A549 (cell line): ENCODE measurements around the gene ZFPM1. TPM values are rescaled to one million over a fixed set of nuclear protein-coding genes. Genes with fewer than 3 reads are reported as not detected.

Source experiments
- ATAC-seq, 2 experiments: fragments of 200-7000 bp in 1 of 2; fragments of >200 bp in 1 of 2; cut with Nextera tagmentation in 1 of 2; cut with Tn5 transposase in 1 of 2; 3 replicates each; pipeline versions ENCODE4 v1.8.0 to v1.9.1; 2018 to 2020; ENCODE audit warnings: mild to moderate bottlenecking in 1 of 2, moderate library complexity in 1 of 2
- CTCF ChIA-PET: fragments of 300-600 bp; sonication (Branson Sonifier 250); formaldehyde crosslinking; extraction: SDS; loops from one replicate; lab custom pipeline; 2021; ENCODE audit warnings: antibody characterized with exemption, inconsistent platforms; lab: Yijun Ruan, JAX
- POLR2A ChIA-PET: fragments of 350-600 bp; formaldehyde crosslinking; extraction: SDS; loops from one replicate; lab custom pipeline; 2021; ENCODE audit warnings: antibody characterized with exemption, inconsistent platforms; lab: Yijun Ruan, JAX
- DNase-seq, 2 experiments: peaks; one replicate each; pipeline versions ENCODE4 v3.0.0 to v3.0.0-alpha.2; 2011 to 2016; ENCODE audit warnings: low read depth in 1 of 2, low spot score in 1 of 2
- FAIRE-seq: peaks from 2 replicates; lab custom pipeline; 2011; peaks lifted over from hg19 to GRCh38; lab: Jason Lieb, UNC
- H3K27ac ChIP-seq, 2 experiments: fragments of >200 bp; sonication (Bioruptor Twin); formaldehyde crosslinking; 3 replicates each; pipeline ENCODE4 v1.5.1; 2016 to 2017
- H3K4me1 ChIP-seq: fragments of >200 bp; sonication (Bioruptor Twin); formaldehyde crosslinking; 3 replicates; pipeline ENCODE4 v1.6.1; 2016
- H3K4me2 ChIP-seq: fragments of >200 bp; sonication (Bioruptor Twin); formaldehyde crosslinking; 3 replicates; pipeline ENCODE4 v1.6.1; 2016
- H3K4me3 ChIP-seq: fragments of >200 bp; sonication (Bioruptor Twin); formaldehyde crosslinking; 3 replicates; pipeline ENCODE4 v1.5.1; 2016
- H3K9me3 ChIP-seq: fragments of >200 bp; sonication (Bioruptor Twin); formaldehyde crosslinking; 3 replicates; pipeline ENCODE4 v1.6.1; 2016
- BHLHE40 ChIP-seq: IDR thresholded peaks from 2 replicates; pipeline ENCODE4 v1.6.1; 2012; ENCODE audit warnings: low read depth, low read length, inconsistent platforms
- CBX2 ChIP-seq: fragments of 200-600 bp; sonication (generic); IDR thresholded peaks from 2 replicates; pipeline ENCODE4 v1.6.1; 2016; ENCODE audit warnings: low read depth, mild to moderate bottlenecking, borderline replicate concordance
- CBX8 ChIP-seq: fragments of 200-600 bp; sonication (generic); IDR thresholded peaks from 2 replicates; pipeline ENCODE4 v1.6.1; 2016
- CHD2 ChIP-seq: fragments of 150-350 bp; IDR thresholded peaks from 2 replicates; pipeline ENCODE4 v1.6.1; 2014; ENCODE audit warnings: low read length; ENCODE audit not compliant: partially characterized antibody
- EHF ChIP-seq: fragments of 250-450 bp; sonication (Bioruptor Pico); IDR thresholded peaks from 2 replicates; pipeline ENCODE4 v1.5.0; 2020; ENCODE audit warnings: mild to moderate bottlenecking
- EHMT2 ChIP-seq: fragments of 200-600 bp; sonication (generic); IDR thresholded peaks from 2 replicates; pipeline ENCODE4 v1.6.1; 2016; ENCODE audit warnings: antibody characterized with exemption, low read depth, mild to moderate bottlenecking, moderate library complexity
- FOSL2 ChIP-seq, 2 experiments: fragments of 450-650 bp in 1 of 2; fragments of >200 bp in 1 of 2; sonication (Bioruptor Twin) in 1 of 2; formaldehyde crosslinking; IDR thresholded peaks; 2 replicates each; pipeline versions ENCODE4 v1.5.0 to v1.6.1; 2016 to 2020; ENCODE audit warnings: mild to moderate bottlenecking in 1 of 2, moderate library complexity in 1 of 2
- HEYL ChIP-seq: fragments of 250-450 bp; sonication (Bioruptor Pico); IDR thresholded peaks from 2 replicates; pipeline ENCODE4 v1.8.0; 2021; ENCODE audit warnings: mild to moderate bottlenecking, moderate library complexity
- HOXA7 ChIP-seq: fragments of 250-450 bp; sonication (Bioruptor Pico); IDR thresholded peaks from 2 replicates; pipeline ENCODE4 v1.5.0; 2020; ENCODE audit warnings: mild to moderate bottlenecking, moderate library complexity
- HOXB5 ChIP-seq: fragments of 250-450 bp; sonication (Bioruptor Pico); IDR thresholded peaks from 2 replicates; pipeline ENCODE4 v1.5.0; 2020; ENCODE audit warnings: mild to moderate bottlenecking, moderate library complexity
- KDM1A ChIP-seq: fragments of 200-600 bp; sonication (generic); IDR thresholded peaks from 2 replicates; pipeline ENCODE4 v1.6.1; 2016; ENCODE audit warnings: low read depth, mild to moderate bottlenecking
- KDM5A ChIP-seq: fragments of 200-600 bp; sonication (generic); IDR thresholded peaks from 2 replicates; pipeline ENCODE4 v1.6.1; 2016; ENCODE audit warnings: antibody characterized with exemption, mild to moderate bottlenecking
- PHF8 ChIP-seq: fragments of 200-600 bp; sonication (generic); IDR thresholded peaks from 2 replicates; pipeline ENCODE4 v1.6.1; 2016; ENCODE audit warnings: low read depth, mild to moderate bottlenecking, antibody characterized with exemption, moderate library complexity, borderline replicate concordance
- SREBF2 ChIP-seq: fragments of 450-650 bp; IDR thresholded peaks from 2 replicates; pipeline ENCODE4 v1.6.1; 2014; ENCODE audit warnings: mild to moderate bottlenecking, moderate library complexity
- TFCP2L1 ChIP-seq: fragments of 250-450 bp; sonication (Bioruptor Pico); IDR thresholded peaks from 2 replicates; pipeline ENCODE4 v1.5.0; 2021; ENCODE audit warnings: mild to moderate bottlenecking
- ZC3H11A ChIP-seq: fragments of 450-650 bp; IDR thresholded peaks from 2 replicates; pipeline ENCODE4 v1.6.1; 2014; ENCODE audit warnings: antibody characterized with exemption, mild to moderate bottlenecking
- ZNF302 ChIP-seq: fragments of 250-450 bp; sonication (Bioruptor Pico); IDR thresholded peaks from 2 replicates; pipeline ENCODE4 v1.9.0; 2021; ENCODE audit warnings: inconsistent platforms, mild to moderate bottlenecking, moderate library complexity
- WGBS: methylation state at CpG from one replicate; pipeline ENCODE4 v1.1.6; 2017; ENCODE audit errors: missing lambda C conversion rate; 5-methylcytosine and 5-hydroxymethylcytosine counted together
- polyA plus RNA-seq, 4 experiments: library from polyadenylated mRNA; depleted of rRNA in 3 of 4; stranded (reverse); fragments of >200 nt; fragmentation: RNase III in 1 of 4; extraction: RNeasy Plus Mini Kit Qiagen cat#74134 plus additional on column Dnase treatment in 1 of 4; gene quantifications; 2 replicates in 3 of 4; 3 replicates in 1 of 4; pipeline ENCODE4 v1.2.3, GENCODE V29; 2011 to 2017
- TF ChIP-seq, protein P1 (sequence below): fragments of 450-650 bp; IDR thresholded peaks from 2 replicates; pipeline ENCODE4 v1.6.1; 2014; ENCODE audit warnings: antibody characterized with exemption
- TF ChIP-seq, protein P2 (sequence below): fragments of 250-450 bp; sonication (Bioruptor Pico); IDR thresholded peaks from 2 replicates; pipeline ENCODE4 v1.5.0; 2021; ENCODE audit warnings: mild to moderate bottlenecking, moderate library complexity, borderline replicate concordance
- TF ChIP-seq, protein P3 (sequence below): fragments of >200 bp; sonication (Bioruptor Twin); formaldehyde crosslinking; IDR thresholded peaks from 2 replicates; pipeline ENCODE4 v1.6.1; 2016

ZFPM1 gene
- polyA plus RNA-seq, 2 of the 4 experiments (the other 2 are of a cell fraction) = 0.36 to 2.5 TPM

DNA sequence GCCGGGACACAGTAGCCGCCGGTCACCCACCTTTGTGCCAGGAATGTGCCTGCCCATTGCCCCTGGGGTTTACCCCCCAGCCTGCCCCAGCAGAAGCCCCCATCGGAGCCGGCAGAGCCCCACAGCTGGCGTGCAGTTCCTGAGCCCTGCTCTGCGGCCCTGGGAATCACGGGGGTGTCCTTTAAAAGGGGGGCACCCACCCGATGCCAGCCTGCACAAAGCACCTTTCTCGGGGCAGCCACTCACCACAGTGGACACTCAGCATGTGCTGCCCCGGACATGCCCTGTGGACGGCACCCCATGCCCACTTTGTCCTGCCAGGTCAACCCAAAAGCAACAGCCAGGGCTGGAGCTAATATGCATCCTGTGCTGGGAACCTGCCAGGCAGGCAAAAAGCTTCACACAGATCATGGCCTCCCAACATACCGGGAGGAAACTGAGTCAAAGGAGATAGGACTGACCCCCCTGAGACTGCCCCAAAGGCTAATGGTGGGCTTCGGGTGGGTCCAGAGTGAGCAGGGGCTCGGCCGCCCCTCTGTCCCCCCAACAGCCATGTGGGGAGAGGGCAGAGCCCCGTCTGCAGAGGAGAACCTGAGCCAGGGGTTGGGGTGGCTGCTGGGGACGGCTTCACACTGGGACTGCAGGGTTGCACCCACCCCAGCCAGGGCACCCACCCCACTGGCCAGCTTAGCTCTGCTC is 71.3 kb downstream of the ZFPM1 start:
- POLR2A ChIA-PET = interaction anchor here (1.4 kb wide), 1 partner anchor 72 kb away, joined by 5 read pairs; the partner anchor contains the start of gene ZFPM1
- Histone ChIP-seq H3K9me3 (no peaks in the 10 kb centered on the region), H3K4me2 (no peak overlapping the region), H3K27ac (no peak overlapping the region), H3K4me1 (peaks cover 4% of the 10 kb centered on the region; the same call in 1 of the 3 replicates), H3K4me3 (no peak overlapping the region)
- FAIRE-seq (no peak), ATAC-seq (no peak), DNase-seq (no peak)
- TF ChIP-seq KDM5A (no peak), ZNF302 (CRISPR knock-in tag) (no peak), FOSL2 (IDR thresholded peaks at IDR 0.05) (no peak), FOSL2 (CRISPR knock-in tag; IDR thresholded peaks at IDR 0.05) (no peak), CHD2 (no peak), CBX8 (no peak), PHF8 (no peak), ZC3H11A (no peak), SREBF2 (no peak), EHF (CRISPR knock-in tag) (no peak), EHMT2 (no peak), HOXB5 (CRISPR knock-in tag) (no peak), HOXA7 (CRISPR knock-in tag) (no peak)
- TF ChIP-seq, protein P1, sequence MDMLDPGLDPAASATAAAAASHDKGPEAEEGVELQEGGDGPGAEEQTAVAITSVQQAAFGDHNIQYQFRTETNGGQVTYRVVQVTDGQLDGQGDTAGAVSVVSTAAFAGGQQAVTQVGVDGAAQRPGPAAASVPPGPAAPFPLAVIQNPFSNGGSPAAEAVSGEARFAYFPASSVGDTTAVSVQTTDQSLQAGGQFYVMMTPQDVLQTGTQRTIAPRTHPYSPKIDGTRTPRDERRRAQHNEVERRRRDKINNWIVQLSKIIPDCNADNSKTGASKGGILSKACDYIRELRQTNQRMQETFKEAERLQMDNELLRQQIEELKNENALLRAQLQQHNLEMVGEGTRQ = no peak
- TF ChIP-seq, protein P2, sequence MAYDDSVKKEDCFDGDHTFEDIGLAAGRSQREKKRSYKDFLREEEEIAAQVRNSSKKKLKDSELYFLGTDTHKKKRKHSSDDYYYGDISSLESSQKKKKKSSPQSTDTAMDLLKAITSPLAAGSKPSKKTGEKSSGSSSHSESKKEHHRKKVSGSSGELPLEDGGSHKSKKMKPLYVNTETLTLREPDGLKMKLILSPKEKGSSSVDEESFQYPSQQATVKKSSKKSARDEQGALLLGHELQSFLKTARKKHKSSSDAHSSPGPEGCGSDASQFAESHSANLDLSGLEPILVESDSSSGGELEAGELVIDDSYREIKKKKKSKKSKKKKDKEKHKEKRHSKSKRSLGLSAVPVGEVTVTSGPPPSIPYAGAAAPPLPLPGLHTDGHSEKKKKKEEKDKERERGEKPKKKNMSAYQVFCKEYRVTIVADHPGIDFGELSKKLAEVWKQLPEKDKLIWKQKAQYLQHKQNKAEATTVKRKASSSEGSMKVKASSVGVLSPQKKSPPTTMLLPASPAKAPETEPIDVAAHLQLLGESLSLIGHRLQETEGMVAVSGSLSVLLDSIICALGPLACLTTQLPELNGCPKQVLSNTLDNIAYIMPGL (CRISPR knock-in tag) = no peak
- CTCF ChIA-PET = interaction anchor here (0.6 to 0.8 kb wide), 2 partner anchors 88 to 518 kb away, joined by 3 to 4 read pairs; no protein-coding TSS in a partner anchor
- WGBS = 73% methylated on average over 7 of the region's 18 CpGs

DNA sequence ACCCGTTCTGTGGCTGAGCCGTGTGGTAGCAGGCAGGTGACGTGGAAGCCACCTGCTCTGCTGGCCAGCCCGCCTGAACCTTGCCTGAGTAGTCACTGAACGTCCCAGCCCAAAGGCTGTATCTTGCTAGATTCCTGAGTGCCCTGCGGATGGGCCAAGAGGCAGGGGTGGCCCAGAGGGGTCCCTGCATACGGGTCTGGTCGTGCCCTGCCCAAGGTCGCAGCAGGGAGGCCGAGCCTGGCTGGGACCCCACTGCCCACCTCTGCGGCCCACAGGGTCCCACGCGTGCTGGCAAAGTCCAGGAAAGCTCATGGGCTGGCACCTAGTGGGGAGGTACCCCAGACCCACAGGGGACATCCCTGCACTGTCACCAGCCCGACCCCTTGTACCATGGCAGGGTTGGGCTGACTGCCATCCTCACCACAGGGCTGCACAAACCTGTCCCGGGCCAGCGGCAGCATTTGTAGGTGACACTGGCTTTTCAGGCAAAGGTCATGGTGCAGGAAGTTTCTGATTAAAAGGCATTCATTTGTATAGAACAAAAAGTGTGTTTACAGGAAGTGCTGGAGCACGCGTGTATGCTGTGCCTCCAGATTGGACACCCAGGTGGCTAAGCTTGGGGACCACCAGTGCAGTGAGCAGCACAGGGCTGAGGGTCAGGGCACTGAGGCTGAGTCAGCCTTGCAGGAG is 72.0 kb downstream of the ZFPM1 start:
- no peak overlapping the region for H3K4me3 ChIP-seq
- TF ChIP-seq KDM1A (no peak), PHF8 (no peak), SREBF2 (no peak), HEYL (CRISPR knock-in tag) (no peak), BHLHE40 (no peak), TFCP2L1 (no peak), KDM5A (no peak), CBX2 (no peak)
- TF ChIP-seq, protein P3, sequence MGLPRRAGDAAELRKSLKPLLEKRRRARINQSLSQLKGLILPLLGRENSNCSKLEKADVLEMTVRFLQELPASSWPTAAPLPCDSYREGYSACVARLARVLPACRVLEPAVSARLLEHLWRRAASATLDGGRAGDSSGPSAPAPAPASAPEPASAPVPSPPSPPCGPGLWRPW = no peak
- no peak for ATAC-seq
- DNase-seq = no peak
- H3K4me2 ChIP-seq = no peak overlapping the region
- peaks cover 4% of the 10 kb centered on the region; the same call in 1 of the 3 replicates for H3K4me1 ChIP-seq
- 73% methylated on average over 9 of the region's 18 CpGs for WGBS
- no peak overlapping the region for H3K27ac ChIP-seq
- POLR2A ChIA-PET = interaction anchor here (1.4 kb wide), 1 partner anchor 72 kb away, joined by 5 read pairs; the partner anchor contains the start of gene ZFPM1
- no peak for FAIRE-seq
- CTCF ChIA-PET = interaction anchor here (0.6 to 1.2 kb wide), 2 partner anchors 82 to 519 kb away, joined by 3 to 4 read pairs; no protein-coding TSS in a partner anchor
- H3K9me3 ChIP-seq = no peaks in the 10 kb centered on the region
